SU-DHL-6 (cell line): ENCODE measurements around the gene LHFPL3.

ENCODE experiments used
- H2AFZ ChIP-seq: fragments of 200-600 bp; sonication (generic); 2 replicates; pipeline ENCODE4 v1.6.1; 2014; ENCODE audit warnings: low read depth, mild to moderate bottlenecking, moderate library complexity, mixed read lengths, antibody characterized with exemption, low read length; ENCODE audit not compliant: severe bottlenecking
- H3F3A ChIP-seq: fragments of 200-600 bp; shearing (Covaris generic); 2 replicates; pipeline ENCODE4 v1.6.0; 2016; ENCODE audit warnings: antibody characterized with exemption, mild to moderate bottlenecking; ENCODE audit not compliant: insufficient read depth
- H3K27ac ChIP-seq: fragments of 200-600 bp; sonication (generic); 2 replicates; pipeline ENCODE4 v1.5.1; 2016; ENCODE audit warnings: low read depth, mild to moderate bottlenecking, low read length, moderate library complexity, mixed read lengths
- H3K27me3 ChIP-seq: fragments of 200-600 bp; sonication (generic), shearing (Covaris generic); 2 replicates; pipeline ENCODE4 v1.6.0; 2014; ENCODE audit warnings: mild to moderate bottlenecking, low read length
- H3K36me3 ChIP-seq: fragments of 200-600 bp; sonication (generic); 2 replicates; pipeline ENCODE4 v1.6.1; 2014; ENCODE audit warnings: mild to moderate bottlenecking, low read length, mixed read lengths
- H3K4me2 ChIP-seq: fragments of 300-600, 200-600 bp; shearing (Covaris generic), sonication (generic); 2 replicates; pipeline ENCODE4 v1.6.0; 2014; ENCODE audit warnings: low read length, low read depth, mild to moderate bottlenecking; ENCODE audit not compliant: poor library complexity, severe bottlenecking
- H3K4me3 ChIP-seq: fragments of 200-600 bp; sonication (generic); 2 replicates; pipeline ENCODE4 v1.5.1; 2014; ENCODE audit warnings: antibody characterized with exemption, low read length, mild to moderate bottlenecking, mixed read lengths; ENCODE audit not compliant: insufficient read depth, poor library complexity, severe bottlenecking
- H3K79me2 ChIP-seq: fragments of 200-600 bp; sonication (generic); 2 replicates; pipeline ENCODE4 v1.6.1; 2014; ENCODE audit warnings: mild to moderate bottlenecking, low read length, moderate library complexity; ENCODE audit not compliant: insufficient read depth
- H3K9ac ChIP-seq: fragments of 200-600 bp; sonication (generic); 2 replicates; pipeline ENCODE4 v1.7.0; 2014; ENCODE audit warnings: mild to moderate bottlenecking, low read length
- H3K9me2 ChIP-seq: fragments of 200-600 bp; sonication (generic); replicated peaks from 2 replicates; pipeline ENCODE4 v1.6.1; 2014; ENCODE audit warnings: low read length; ENCODE audit not compliant: insufficient read depth
- H3K9me3 ChIP-seq: fragments of 200-600 bp; sonication (generic); 2 replicates; pipeline ENCODE4 v1.6.1; 2014; ENCODE audit warnings: low read length, mixed read lengths; ENCODE audit not compliant: insufficient read depth
- H4K20me1 ChIP-seq: fragments of 200-600 bp; sonication (generic); 2 replicates; pipeline ENCODE4 v1.6.1; 2014; ENCODE audit warnings: low read depth, mild to moderate bottlenecking, antibody characterized with exemption, low read length, moderate library complexity, mixed read lengths
- EZH2phosphoT487 ChIP-seq: fragments of 200-600 bp; sonication (generic), shearing (Covaris generic); conservative IDR thresholded peaks from 2 replicates; pipeline ENCODE4 v1.6.1; 2018; ENCODE audit warnings: mild to moderate bottlenecking, antibody characterized with exemption, low read length, moderate library complexity, mixed read lengths
- TF ChIP-seq, protein P1 (sequence below): fragments of 200-600 bp; sonication (generic); IDR thresholded peaks from one replicate; pipeline ENCODE4 v1.5.1; 2017; ENCODE audit warnings: antibody characterized with exemption, mild to moderate bottlenecking, low read length, moderate library complexity; ENCODE audit not compliant: insufficient read depth, poor library complexity, severe bottlenecking

Gene LHFPL3

DNA sequence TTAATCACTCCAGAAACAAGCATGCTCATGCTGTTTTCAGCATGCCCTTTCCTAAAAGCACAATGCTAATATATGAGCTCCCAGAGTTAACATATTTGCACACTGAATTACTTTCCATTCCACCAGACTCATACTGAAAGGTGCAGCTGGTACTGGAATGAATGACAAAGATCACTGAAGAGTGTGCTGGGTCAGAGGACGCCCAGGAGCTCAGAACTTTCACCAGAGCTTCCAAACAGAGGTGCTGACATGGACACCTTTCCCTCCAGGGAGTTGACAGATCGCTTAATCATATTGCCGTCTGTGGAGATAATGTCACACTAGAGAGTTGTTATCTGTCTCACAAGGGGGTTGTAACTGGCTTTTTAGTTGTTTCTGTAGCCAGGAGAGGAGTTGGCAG is 292.9 kb downstream of the LHFPL3 start:
- Histone ChIP-seq H3K9ac (no peak overlapping the region), H3K4me2 (no peak overlapping the region), H3K27ac (no peak overlapping the region), H4K20me1 (no peaks in the 10 kb centered on the region), H3K27me3 (no peaks in the 10 kb centered on the region), H3K9me3 (no peaks in the 10 kb centered on the region), H3K36me3 (no peaks in the 10 kb centered on the region), H3F3A (no peaks in the 10 kb centered on the region), H3K9me2 (no peaks in the 10 kb centered on the region), H3K79me2 (no peaks in the 10 kb centered on the region), H3K4me3 (no peak overlapping the region), H2AFZ (no peak overlapping the region)
- TF ChIP-seq, protein P1, sequence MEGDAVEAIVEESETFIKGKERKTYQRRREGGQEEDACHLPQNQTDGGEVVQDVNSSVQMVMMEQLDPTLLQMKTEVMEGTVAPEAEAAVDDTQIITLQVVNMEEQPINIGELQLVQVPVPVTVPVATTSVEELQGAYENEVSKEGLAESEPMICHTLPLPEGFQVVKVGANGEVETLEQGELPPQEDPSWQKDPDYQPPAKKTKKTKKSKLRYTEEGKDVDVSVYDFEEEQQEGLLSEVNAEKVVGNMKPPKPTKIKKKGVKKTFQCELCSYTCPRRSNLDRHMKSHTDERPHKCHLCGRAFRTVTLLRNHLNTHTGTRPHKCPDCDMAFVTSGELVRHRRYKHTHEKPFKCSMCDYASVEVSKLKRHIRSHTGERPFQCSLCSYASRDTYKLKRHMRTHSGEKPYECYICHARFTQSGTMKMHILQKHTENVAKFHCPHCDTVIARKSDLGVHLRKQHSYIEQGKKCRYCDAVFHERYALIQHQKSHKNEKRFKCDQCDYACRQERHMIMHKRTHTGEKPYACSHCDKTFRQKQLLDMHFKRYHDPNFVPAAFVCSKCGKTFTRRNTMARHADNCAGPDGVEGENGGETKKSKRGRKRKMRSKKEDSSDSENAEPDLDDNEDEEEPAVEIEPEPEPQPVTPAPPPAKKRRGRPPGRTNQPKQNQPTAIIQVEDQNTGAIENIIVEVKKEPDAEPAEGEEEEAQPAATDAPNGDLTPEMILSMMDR, result no peak

DNA sequence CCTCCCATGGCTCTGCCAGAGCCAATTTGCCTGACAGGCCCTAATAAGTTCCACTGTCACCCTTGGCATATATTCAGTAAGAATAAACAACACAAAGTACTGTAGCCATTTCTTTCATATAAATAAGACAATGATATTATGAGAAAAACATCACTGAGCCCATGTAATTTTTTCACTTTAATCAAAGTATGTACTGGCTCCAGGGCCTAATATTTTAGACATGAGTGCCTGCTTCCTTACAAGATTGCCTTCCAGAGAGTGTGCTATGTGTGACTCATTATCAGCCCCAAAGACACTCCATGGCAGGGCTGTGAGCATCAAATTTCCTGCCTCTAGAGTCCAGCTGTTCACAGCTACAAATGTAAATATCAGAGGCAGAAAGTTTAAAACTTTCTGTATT is 297.6 kb downstream of the LHFPL3 start:
- H3K27ac ChIP-seq, result no peak overlapping the region
- no peak overlapping the region for H3K9ac ChIP-seq
- H3K79me2 ChIP-seq, result no peaks in the 10 kb centered on the region
- no peaks in the 10 kb centered on the region for H3K27me3 ChIP-seq
- H2AFZ ChIP-seq, result no peak overlapping the region
- TF ChIP-seq, protein P1, result no peak
- TF ChIP-seq EZH2phosphoT487, result no peak
- no peak overlapping the region for H3K4me3 ChIP-seq
- no peak overlapping the region for H3K4me2 ChIP-seq
- no peaks in the 10 kb centered on the region for H3K36me3 ChIP-seq
- H4K20me1 ChIP-seq, result no peaks in the 10 kb centered on the region
- no peaks in the 10 kb centered on the region for H3K9me3 ChIP-seq
- no peaks in the 10 kb centered on the region for H3F3A ChIP-seq
- H3K9me2 ChIP-seq, result no peaks in the 10 kb centered on the region

DNA sequence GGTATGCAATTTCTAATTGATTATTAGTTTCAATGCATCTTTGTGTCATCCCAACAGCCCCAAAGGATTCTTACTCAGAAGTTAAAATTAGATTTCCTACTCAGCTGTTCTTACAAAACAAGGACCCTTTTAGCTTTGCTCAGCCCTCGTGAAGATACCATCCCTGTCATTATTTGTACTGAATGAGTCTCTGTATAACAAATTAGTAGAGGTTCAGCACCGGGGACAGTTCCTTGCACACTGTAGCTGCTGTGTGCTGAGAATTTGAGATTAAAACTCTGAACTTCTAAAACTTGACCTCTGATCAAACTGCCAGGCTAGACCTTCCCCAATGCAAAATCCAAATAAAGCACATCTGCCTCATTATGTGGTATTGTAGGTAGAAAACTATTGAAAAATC is 299.1 kb downstream of the LHFPL3 start:
- no peaks in the 10 kb centered on the region for H3K9me3 ChIP-seq
- no peak overlapping the region for H3K4me3 ChIP-seq
- H3K27me3 ChIP-seq, result no peaks in the 10 kb centered on the region
- H3F3A ChIP-seq, result no peaks in the 10 kb centered on the region
- no peak overlapping the region for H3K27ac ChIP-seq
- H4K20me1 ChIP-seq, result no peaks in the 10 kb centered on the region
- H3K9ac ChIP-seq, result no peak overlapping the region
- H3K9me2 ChIP-seq, result no peaks in the 10 kb centered on the region
- H3K79me2 ChIP-seq, result no peaks in the 10 kb centered on the region
- no peak overlapping the region for H2AFZ ChIP-seq
- no peak overlapping the region for H3K4me2 ChIP-seq
- no peaks in the 10 kb centered on the region for H3K36me3 ChIP-seq
- TF ChIP-seq, protein P1, result no peak

DNA sequence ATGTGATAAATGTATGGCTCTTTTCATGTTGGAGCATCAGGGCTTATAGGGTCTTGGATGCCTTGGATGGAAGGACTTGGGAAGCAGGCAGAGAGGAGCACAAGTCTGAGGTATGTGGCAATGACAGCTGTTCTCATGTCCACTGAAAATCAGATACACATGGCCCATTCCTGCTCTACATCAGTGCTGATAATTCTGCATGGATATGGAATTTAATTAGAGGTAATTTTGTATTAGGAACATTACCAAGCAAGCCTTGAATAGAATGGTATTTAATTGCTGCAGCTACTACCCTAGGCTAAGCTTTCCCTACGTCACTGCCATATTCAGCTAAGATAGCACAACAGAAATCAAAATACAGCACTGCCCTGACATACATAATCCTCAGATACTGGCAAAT is 299.6 kb downstream of the LHFPL3 start:
- Histone ChIP-seq H3K4me3 (no peak overlapping the region), H3K79me2 (no peaks in the 10 kb centered on the region), H3K4me2 (no peak overlapping the region), H3K36me3 (no peaks in the 10 kb centered on the region), H3K9me2 (no peaks in the 10 kb centered on the region), H4K20me1 (no peaks in the 10 kb centered on the region), H2AFZ (no peak overlapping the region), H3K27me3 (no peaks in the 10 kb centered on the region), H3K27ac (no peak overlapping the region), H3F3A (no peaks in the 10 kb centered on the region), H3K9ac (no peak overlapping the region), H3K9me3 (no peaks in the 10 kb centered on the region)
- TF ChIP-seq EZH2phosphoT487, result no peak
- TF ChIP-seq, protein P1, result no peak
